NB4 (cell line): ENCODE results near the gene LZTS3.

ENCODE experiments used
- MAX ChIP-seq: IDR thresholded peaks from 2 replicates; pipeline ENCODE4 v1.6.1; 2011; ENCODE audit warnings: low read depth, low read length
- MYC ChIP-seq: IDR thresholded peaks from 2 replicates; pipeline ENCODE4 v1.6.1; 2011; ENCODE audit warnings: low read depth, low read length
- POLR2A ChIP-seq: IDR thresholded peaks from 2 replicates; pipeline ENCODE4 v1.6.1; 2011; ENCODE audit warnings: mild to moderate bottlenecking; ENCODE audit not compliant: insufficient read length; ENCODE audit errors: extremely low read depth
- TF ChIP-seq, protein P1 (sequence below): IDR thresholded peaks from one replicate; pipeline ENCODE4 v1.5.1; 2012; ENCODE audit warnings: low read depth, low read length

DNA sequence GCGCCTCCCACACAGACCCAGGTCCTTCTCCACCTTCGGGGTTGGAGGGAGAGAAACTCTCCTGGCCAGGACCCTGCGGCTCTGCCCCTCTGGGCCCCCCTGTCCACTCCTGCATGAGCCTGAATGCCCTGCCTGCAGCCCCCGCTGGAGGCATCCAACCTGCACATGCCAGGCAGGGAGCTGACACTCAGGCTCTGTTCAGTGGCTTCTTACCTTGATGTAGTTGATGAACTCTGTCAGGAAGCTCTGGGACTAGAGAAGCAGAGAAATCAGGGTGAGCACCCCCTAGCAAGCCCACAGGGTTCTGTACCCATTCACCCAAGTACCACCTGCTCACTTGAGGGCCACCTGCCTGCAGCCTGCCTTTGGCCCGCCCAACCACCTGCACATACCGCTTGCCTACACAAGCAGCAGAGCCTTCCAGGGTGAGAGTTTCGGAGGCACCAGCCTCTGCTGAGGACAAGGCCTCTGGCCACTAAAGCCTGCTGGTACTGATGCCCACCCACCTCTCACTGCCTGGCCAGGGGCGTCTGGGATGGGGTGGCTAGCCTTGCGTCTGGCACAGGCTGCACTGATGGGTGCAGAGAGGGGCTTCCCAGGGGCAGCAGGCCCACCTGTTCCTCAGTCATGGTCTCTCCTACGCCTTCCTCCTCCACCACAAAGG is 21.4 kb upstream of the LZTS3 start:
- TF ChIP-seq, protein P1, sequence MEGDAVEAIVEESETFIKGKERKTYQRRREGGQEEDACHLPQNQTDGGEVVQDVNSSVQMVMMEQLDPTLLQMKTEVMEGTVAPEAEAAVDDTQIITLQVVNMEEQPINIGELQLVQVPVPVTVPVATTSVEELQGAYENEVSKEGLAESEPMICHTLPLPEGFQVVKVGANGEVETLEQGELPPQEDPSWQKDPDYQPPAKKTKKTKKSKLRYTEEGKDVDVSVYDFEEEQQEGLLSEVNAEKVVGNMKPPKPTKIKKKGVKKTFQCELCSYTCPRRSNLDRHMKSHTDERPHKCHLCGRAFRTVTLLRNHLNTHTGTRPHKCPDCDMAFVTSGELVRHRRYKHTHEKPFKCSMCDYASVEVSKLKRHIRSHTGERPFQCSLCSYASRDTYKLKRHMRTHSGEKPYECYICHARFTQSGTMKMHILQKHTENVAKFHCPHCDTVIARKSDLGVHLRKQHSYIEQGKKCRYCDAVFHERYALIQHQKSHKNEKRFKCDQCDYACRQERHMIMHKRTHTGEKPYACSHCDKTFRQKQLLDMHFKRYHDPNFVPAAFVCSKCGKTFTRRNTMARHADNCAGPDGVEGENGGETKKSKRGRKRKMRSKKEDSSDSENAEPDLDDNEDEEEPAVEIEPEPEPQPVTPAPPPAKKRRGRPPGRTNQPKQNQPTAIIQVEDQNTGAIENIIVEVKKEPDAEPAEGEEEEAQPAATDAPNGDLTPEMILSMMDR, result no peak
- TF ChIP-seq POLR2A (no peak), MAX (no peak), MYC (no peak)
